Activated gamma-delta T cell treated with Interleukin-2 at 50 U/mL for 16 hours (primary cell): ENCODE data around the gene MCEMP1.
"Not testable (repeated sequence)": the region's sequence is repeated elsewhere in the genome, so short reads cannot be mapped to it uniquely, and the experiment has no call there.

Source experiments
- DNase-seq: peaks from one replicate; pipeline ENCODE4 v3.0.0-alpha.2; 2020

Gene MCEMP1

GRCh38 chr19:7643629-7644549, 33.0 kb upstream of the MCEMP1 start:
- not testable (repeated sequence) for DNase-seq

GRCh38 chr19:7644550-7644877, 32.4 kb upstream of the MCEMP1 start:
- no peak for DNase-seq

DNA sequence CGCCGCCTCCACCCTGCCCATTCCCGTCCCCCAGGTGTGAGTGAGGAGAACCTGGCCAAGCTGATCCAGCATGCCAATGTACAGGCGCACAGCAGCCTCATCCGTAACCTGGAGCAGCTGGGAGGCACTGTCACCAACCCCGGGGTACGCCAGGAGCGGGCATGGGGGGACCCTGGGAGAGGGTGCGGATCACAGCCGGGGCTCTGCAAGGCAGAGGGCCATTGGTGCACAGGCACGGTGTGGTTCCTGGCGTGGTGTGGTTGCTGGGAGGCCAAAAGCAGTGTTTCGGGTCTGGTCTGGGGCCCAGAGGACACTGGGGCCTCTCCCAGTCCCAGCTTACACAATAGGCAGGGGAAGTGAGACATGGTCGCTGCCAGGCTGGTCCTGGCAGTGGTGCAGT, 31.7 kb upstream of the MCEMP1 start:
- DNase-seq = no peak

- no peak for DNase-seq
Measured at GRCh38 chr19:7645656-7646425, 31.0 kb upstream of the MCEMP1 start.

- DNase-seq = no peak
Measured at GRCh38 chr19:7646426-7646700, 30.5 kb upstream of the MCEMP1 start.

- no peak for DNase-seq
Measured at GRCh38 chr19:7647156-7647555, 29.7 kb upstream of the MCEMP1 start.

GRCh38 chr19:7648265-7649014, 28.4 kb upstream of the MCEMP1 start:
- no peak for DNase-seq

DNA sequence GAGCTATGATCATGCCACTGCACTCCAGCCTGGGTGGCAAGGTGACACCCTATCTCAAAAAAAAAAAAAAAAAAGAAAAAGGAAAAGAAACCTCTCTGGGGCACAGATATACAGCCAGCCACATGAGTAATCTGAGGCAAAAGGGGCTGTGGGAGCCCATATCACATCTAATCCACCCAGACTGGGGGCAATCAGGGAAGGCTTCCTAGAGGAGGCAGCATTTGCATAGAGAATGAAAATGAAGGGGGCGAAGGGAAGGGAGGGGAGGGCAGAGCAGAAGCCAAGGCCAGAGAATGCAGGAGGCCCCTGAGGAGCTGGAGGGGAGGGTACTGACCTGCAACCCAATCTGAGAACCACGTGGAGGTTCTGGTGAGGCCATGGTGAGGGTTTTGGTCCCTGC, 26.7 kb upstream of the MCEMP1 start:
- DNase-seq = no peak

DNA sequence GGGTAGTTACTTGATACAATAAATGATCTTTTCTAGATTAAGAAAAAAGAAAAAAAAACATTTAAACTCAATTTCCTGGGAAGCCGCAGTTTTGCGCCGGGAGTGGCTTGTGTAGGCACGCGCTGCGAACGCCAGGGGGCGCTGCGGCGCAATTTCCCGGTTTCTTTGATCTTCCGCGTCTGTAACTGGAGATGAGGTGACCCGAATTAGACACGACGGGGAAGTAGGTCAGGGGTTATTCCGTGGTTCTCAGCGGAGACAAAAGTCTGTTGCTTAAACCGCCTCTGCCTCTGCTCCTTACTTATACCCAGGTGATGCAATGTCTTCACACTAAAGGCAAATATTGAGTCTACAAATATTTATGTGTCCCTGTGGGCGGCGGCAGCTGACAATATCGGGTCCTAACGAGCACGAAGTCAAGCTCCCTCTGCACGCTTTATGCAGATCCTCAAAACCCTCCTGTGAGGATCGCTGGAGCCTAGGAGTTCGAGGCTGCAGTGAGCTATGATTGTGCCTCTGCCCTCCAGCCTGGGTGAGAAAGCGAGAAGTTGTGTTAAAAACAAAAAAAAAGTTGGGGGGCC, 24.7 kb upstream of the MCEMP1 start:
- peak; percentile 89 for DNase-seq

DNA sequence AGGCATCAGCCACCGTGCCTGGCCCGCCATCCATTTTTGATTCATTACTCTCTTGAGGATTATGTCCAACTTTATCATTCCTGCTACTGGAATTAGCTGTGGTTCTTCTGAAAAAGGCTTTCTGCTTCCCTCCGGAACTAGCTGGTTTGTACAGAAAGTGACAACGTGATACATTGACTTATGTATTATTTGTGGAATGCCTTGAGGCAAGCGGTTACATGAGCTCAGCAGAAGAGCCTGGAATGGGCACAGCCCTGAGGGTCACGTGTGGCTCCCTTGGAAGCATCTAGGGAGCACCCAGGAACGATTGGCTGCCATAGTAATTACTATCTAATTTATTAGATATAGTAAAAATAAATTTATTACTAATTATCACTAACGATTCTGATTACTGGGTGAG, 22.5 kb upstream of the MCEMP1 start:
- no peak for DNase-seq

GRCh38 chr19:7655581-7655980, 21.3 kb upstream of the MCEMP1 start:
- no peak for DNase-seq

- DNase-seq = no peak
Measured at GRCh38 chr19:7657131-7657751, 19.6 kb upstream of the MCEMP1 start.

GRCh38 chr19:7658219-7658686, 18.6 kb upstream of the MCEMP1 start:
- no peak for DNase-seq

DNA sequence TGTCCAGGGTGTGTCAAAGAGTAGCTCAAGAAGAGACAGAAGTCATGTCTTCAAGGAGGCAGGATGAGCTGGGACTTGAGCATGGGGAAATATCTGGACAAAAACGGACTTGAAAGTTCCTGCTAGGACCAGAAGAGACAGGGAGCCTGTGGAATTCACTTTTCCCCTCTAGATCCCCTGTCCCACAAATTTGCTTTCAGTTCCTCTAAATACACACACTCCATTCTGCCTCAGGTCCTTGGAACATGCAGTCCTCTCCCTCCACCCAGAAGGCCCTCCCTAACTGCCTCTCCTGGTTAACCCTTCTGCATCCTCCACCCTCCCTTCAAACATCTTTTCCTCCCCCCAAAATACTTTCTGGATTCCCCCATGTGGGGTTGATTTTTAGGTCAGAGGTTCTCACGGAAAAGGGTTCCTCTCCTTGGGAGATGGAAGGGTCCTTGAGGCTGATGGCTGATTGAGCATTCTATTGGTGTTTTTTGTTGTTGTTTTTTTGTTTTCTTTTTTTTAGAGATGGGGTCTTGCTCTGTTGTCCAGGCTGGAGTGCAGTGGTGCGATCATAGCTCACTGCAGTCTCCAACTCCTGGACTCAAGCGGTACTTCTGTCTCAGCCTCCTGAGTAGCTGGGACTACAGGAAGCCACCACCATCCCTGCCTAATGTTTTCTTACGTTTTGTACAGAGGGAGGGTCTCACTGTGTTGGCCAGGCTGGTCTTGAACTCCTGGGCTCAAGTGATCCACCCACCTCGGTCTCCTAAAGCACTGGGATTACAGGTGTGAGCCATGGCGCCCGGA, 14.9 kb upstream of the MCEMP1 start:
- DNase-seq = no peak

- no peak for DNase-seq
Measured at GRCh38 chr19:7662657-7663056, 14.2 kb upstream of the MCEMP1 start.

- DNase-seq = no peak
Measured at GRCh38 chr19:7663706-7664105, 13.2 kb upstream of the MCEMP1 start.

GRCh38 chr19:7665076-7665475, 11.8 kb upstream of the MCEMP1 start:
- no peak for DNase-seq

DNA sequence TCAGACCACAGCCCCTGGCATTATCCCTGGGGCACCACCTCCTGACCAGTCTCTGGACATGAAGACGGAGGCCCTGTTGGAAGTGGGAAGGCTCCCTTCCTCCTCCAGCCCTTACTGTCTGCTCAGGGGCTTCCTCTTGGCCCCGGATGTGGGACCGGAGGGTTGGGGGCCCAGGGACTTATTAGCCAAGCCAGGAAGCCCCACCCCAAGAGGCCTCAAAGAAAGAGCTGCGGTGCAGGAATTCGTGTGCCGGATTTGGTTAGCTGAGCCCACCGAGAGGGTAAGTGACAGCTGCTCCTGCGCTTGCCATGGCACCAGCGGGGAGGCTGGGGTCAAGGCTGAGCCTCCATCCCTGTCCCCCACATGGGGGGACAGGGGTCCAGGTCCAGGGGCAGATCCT, 8.0 kb upstream of the MCEMP1 start, which contains the start of gene RETN:
TSS of gene RETN (plus strand) at position 208 of the 400 bp plus-strand sequence. CDS start 278 bp downstream, outside the sequence.
- DNase-seq = no peak

GRCh38 chr19:7669641-7670040, 7.2 kb upstream of the MCEMP1 start:
- no peak for DNase-seq

- no peak for DNase-seq
Measured at GRCh38 chr19:7670150-7670783, 6.6 kb upstream of the MCEMP1 start.

- DNase-seq = no peak
Measured at GRCh38 chr19:7670790-7671189, 6.1 kb upstream of the MCEMP1 start.
